Panc1 (cell line): ENCODE data around the gene NOS1AP.

Source experiments
- POLR2AphosphoS5 ChIP-seq: IDR thresholded peaks from 2 replicates; pipeline ENCODE4 v1.6.1; 2012; ENCODE audit warnings: mild to moderate bottlenecking, low read depth, low read length, moderate library complexity
- SIN3A ChIP-seq: IDR thresholded peaks from 2 replicates; pipeline ENCODE4 v1.6.1; 2012; ENCODE audit warnings: low read depth, mild to moderate bottlenecking, low read length, moderate library complexity, borderline replicate concordance; ENCODE audit not compliant: insufficient read depth
- TCF7L2 ChIP-seq: IDR thresholded peaks from 2 replicates; pipeline ENCODE4 v1.6.1; 2011; ENCODE audit warnings: mild to moderate bottlenecking, low read depth, low read length, inconsistent platforms
- TF ChIP-seq, protein P1 (sequence below): fragments of 450-650 bp; IDR thresholded peaks from 2 replicates; pipeline ENCODE4 v1.5.1; 2017; ENCODE audit warnings: mild to moderate bottlenecking
- TF ChIP-seq, protein P2 (sequence below), 2 experiments: IDR thresholded peaks; 2 replicates each; pipeline ENCODE4 v1.6.1; 2011 to 2012; ENCODE audit warnings: low read depth in 2 of 2, control low read depth in 1 of 2, low read length in 1 of 2, mild to moderate bottlenecking in 1 of 2, moderate library complexity in 1 of 2; ENCODE audit not compliant: insufficient read depth in 1 of 2

DNA sequence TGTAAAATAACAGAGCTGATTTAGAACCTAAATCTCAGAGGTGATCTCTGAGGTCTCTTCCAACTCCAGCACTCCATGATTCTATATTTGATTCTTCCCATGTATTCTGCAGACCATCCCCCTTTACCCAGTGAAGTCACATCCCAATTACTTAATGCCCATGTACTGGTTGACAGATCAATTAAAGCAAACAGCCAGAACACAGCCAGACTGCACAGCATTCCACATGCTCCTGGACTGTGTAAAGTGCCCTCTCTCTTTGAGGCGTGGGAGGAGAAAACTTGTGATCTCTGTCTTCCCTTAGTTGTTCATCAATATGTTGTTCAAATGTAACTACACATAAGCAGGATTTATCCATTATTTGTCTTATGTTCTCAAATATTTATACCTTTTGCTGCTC is 18.1 kb downstream of the NOS1AP start:
- TF ChIP-seq, protein P1, sequence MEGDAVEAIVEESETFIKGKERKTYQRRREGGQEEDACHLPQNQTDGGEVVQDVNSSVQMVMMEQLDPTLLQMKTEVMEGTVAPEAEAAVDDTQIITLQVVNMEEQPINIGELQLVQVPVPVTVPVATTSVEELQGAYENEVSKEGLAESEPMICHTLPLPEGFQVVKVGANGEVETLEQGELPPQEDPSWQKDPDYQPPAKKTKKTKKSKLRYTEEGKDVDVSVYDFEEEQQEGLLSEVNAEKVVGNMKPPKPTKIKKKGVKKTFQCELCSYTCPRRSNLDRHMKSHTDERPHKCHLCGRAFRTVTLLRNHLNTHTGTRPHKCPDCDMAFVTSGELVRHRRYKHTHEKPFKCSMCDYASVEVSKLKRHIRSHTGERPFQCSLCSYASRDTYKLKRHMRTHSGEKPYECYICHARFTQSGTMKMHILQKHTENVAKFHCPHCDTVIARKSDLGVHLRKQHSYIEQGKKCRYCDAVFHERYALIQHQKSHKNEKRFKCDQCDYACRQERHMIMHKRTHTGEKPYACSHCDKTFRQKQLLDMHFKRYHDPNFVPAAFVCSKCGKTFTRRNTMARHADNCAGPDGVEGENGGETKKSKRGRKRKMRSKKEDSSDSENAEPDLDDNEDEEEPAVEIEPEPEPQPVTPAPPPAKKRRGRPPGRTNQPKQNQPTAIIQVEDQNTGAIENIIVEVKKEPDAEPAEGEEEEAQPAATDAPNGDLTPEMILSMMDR: no peak
- TF ChIP-seq SIN3A (no peak), POLR2AphosphoS5 (no peak), TCF7L2 (no peak)
- TF ChIP-seq, protein P2, sequence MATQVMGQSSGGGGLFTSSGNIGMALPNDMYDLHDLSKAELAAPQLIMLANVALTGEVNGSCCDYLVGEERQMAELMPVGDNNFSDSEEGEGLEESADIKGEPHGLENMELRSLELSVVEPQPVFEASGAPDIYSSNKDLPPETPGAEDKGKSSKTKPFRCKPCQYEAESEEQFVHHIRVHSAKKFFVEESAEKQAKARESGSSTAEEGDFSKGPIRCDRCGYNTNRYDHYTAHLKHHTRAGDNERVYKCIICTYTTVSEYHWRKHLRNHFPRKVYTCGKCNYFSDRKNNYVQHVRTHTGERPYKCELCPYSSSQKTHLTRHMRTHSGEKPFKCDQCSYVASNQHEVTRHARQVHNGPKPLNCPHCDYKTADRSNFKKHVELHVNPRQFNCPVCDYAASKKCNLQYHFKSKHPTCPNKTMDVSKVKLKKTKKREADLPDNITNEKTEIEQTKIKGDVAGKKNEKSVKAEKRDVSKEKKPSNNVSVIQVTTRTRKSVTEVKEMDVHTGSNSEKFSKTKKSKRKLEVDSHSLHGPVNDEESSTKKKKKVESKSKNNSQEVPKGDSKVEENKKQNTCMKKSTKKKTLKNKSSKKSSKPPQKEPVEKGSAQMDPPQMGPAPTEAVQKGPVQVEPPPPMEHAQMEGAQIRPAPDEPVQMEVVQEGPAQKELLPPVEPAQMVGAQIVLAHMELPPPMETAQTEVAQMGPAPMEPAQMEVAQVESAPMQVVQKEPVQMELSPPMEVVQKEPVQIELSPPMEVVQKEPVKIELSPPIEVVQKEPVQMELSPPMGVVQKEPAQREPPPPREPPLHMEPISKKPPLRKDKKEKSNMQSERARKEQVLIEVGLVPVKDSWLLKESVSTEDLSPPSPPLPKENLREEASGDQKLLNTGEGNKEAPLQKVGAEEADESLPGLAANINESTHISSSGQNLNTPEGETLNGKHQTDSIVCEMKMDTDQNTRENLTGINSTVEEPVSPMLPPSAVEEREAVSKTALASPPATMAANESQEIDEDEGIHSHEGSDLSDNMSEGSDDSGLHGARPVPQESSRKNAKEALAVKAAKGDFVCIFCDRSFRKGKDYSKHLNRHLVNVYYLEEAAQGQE (IDR thresholded peaks at IDR 0.05; ENCODE audit: insufficient read depth in 1 of 2, low read depth in 2 of 2, low read length in 1 of 2): no peak
